Glomerular visceral epithelial cell (primary cell): ENCODE results near the gene ATAD5.
"Not testable (repeated sequence)": the region's sequence is repeated elsewhere in the genome, so short reads cannot be mapped to it uniquely, and the experiment has no call there.

Source experiments
- DNase-seq: peaks from one replicate; pipeline ENCODE4 v3.0.0-alpha.2; 2016; ENCODE audit errors: extremely low spot score

ATAD5 gene

GRCh38 chr17:30915833-30916611, 84.3 kb downstream of the ATAD5 start:
- DNase-seq: no peak

DNA sequence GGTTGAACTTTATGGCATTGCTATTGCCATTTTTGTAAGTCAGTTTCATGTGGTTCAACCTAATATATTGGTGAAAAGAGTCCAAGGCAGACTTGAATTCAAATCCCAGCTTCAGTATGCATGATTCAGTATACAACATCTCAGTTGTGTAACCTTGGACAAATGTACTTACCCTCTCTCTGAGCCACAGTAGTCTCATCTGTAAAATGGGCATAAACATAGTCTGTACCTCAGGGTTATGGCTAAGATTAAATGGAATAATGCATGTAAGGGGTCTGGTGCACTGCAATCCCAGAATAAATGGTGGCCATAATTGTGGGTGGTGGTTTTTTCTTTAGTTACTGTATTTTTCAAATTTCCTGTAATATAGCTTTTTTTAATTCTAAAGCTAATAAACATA, 85.3 kb downstream of the ATAD5 start:
- DNase-seq: no peak

GRCh38 chr17:30920282-30920681, 88.5 kb downstream of the ATAD5 start:
- DNase-seq: peak; percentile 21

- DNase-seq: no peak
These were observed 89.1 kb downstream of the ATAD5 start for GRCh38 chr17:30920683-30921543.

DNA sequence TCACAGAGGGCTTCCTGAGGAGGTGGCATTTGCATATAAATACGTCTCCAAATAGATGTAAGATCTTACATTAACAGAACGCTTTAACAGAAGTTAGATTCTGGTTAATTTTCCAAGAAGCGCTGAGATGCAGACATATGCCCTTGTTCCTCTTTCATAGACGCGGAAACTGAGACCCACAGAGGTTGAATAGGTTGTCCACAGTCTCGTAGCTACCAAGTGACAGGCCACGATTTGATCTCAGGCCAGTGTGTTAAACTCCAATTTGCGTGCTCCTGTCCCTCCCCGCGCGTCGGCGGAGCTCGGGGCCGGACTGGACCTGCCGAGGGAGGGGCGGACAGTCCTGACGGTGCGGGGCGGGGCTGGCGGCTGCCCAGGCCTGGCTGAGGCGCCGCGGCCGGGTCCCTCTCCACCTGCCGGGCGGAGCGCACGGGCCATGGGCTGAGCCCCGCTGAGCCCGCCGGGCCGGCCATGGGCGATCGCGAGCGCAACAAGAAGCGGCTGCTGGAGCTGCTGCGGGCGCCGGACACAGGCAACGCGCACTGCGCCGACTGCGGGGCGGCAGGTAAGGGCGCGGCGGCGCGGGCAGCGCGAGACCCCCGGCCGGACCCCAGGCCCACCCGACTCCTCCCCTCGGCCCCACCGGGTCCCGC, 89.9 kb downstream of the ATAD5 start, which contains the start of gene ADAP2:
Gene ADAP2, plus strand, starts transcription at position 402 of the 653 bp plus-strand sequence. Its CDS starts 70 bp downstream, at position 472.
- peak; percentile 54 for DNase-seq

GRCh38 chr17:30922235-30923030, 90.7 kb downstream of the ATAD5 start:
- DNase-seq: no peak

DNA sequence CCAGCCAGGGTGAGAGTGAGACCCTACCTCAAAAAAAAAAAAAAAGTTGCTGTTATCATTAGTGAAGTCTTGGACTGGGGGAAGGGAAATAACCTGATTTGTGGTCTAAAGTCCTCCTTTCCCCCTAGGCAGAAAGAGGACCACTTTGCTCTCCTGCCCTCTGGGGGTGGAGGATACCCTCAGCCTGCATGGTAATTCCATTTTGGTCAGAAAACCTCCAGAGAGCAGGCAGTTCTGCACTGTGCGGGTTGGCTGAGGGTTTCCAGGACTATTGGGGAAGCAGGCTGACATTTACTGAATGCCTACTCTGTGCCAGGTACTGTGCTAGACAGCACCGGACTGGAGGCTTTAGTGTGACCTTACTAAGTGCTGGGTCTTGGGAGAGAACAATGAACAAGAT, 92.6 kb downstream of the ATAD5 start:
- DNase-seq: no peak

DNA sequence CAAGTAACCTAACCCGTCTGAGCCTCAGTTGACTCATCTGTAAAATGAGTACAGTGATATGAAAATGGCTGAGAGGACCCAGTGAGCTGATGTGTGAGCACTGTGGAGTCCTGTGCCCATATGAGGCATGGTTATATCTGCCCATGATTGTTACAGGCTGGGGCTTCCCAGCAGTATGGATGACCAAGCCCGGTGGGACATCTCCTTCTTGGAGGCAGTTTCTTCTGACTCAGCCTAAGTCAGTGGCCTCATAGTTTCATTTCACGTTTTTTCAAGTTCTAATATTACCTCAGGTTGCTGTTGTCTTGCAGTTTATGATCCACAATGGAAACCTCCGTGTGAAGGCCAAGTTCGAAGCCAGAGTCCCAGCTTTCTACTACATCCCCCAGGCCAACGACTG, 94.8 kb downstream of the ATAD5 start:
- DNase-seq: no peak

DNA sequence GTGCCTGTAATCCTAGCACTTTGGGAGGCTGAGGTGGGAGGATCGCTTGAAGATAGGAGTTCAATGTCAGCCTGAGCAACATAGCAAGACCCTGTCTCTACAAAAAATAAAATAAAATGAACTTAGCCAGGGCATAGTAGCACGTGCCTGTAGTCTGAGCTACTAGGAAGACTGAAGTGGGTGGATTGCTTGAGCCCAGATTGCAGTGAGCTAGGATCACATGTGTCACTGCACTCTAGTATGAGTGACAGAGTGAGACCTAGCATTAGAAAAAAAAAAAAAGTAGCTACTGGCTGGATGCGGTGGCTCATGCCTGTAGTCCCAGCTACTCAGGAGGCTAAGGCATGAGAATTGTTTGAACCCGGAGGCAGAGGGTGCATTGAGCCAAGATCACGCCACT, 96.0 kb downstream of the ATAD5 start:
- DNase-seq: no peak

DNA sequence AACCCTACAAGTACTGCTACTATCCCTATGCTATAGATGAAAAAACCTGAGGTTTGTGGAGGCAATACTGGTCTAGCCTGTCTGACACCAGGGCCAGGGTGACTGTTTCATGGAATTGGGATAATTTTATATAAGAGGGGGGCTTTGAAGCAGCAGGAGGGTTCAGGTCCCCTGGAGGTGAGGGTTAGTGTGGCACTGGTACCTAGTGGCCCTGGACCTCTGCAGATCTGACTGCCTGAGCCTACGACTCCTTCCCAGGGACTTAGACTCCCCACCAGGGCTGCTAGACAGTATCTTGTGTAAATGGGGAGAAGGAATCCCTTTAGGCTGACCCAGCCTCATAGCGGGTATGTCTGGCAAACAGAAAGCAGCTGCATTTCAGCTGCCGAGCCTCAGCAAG, 96.8 kb downstream of the ATAD5 start:
- DNase-seq: no peak

- DNase-seq: no peak
These were observed 97.4 kb downstream of the ATAD5 start for GRCh38 chr17:30929081-30929633.

GRCh38 chr17:30929861-30930260, 98.1 kb downstream of the ATAD5 start:
- DNase-seq: not testable (repeated sequence)

- no peak for DNase-seq
These were observed 98.7 kb downstream of the ATAD5 start for GRCh38 chr17:30930495-30930894.

DNA sequence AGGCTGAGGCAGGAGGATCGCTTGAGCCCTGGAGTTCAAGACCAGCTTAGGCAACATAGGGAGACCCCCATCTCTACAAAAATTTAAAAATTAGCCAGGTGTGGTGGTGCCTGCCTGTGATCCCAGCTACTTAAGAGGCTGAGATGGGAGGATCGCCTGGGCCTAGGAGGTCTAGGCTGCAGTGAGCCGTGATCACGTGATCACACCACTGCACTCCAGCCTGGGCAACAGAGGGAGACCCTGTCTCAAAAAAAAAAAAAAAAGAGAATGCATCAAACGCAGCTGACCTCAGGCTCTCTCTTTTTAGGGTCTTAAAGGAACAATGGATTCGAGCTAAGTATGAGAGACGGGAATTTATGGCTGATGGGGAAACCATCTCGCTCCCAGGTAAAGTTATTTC, 99.8 kb downstream of the ATAD5 start:
- DNase-seq: not testable (repeated sequence)

- no peak for DNase-seq
These were observed 102.2 kb downstream of the ATAD5 start for GRCh38 chr17:30933966-30934365.

- no peak for DNase-seq
These were observed 107.4 kb downstream of the ATAD5 start for GRCh38 chr17:30939051-30939689.

GRCh38 chr17:30942308-30943079, 110.7 kb downstream of the ATAD5 start:
- peak; percentile 21 for DNase-seq
